HS-27A (cell line): ENCODE data around the gene CDH13.

Experiments used
- DNase-seq: peaks from one replicate; pipeline ENCODE4 v3.0.0-alpha.2; 2012; ENCODE audit warnings: low read depth, missing footprints

CDH13 gene

GRCh38 chr16:83685615-83686165 lies 1058.9 kb downstream of the CDH13 start:
- DNase-seq: no peak

DNA sequence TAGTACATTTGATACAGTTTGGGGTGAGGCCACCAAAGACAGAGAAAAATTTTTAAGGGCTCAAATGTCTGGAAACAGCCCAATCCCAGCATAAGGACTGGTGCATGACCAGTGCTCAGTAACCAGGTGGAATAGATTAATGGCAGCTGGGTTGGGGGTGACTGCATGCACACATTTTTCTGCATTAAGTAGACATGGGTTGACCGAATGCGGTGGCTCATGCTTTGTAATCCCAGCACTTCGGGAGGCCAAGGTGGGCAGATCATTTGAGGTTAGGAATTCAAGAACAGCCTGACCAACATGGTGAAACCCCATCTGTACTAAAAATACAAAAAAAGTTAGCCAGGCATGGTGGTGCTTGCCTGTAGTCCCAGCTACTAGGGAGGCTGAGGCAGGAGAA lies 1060.0 kb downstream of the CDH13 start:
- DNase-seq: no peak

DNA sequence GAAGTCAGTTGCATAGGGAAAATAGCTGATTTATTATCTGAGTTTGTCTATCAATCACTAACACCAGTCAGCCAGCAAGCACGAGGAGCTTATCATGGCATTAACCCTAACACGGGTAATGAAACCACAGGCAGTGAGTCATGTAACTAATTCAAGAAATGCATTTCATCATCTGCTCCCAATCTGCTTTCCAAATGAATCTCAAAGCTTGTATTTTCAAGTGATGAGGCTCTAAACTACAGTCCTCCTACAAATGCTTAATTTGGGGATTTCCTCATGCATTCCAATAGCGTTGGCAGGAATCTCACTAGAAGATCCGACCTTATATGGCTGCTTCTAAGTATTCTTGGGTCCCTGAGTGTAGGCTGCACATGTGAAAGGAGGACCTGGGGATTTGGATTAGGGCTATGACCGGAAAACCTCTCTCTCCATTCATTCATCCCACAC lies 1062.6 kb downstream of the CDH13 start:
- peak; percentile 89 for DNase-seq

GRCh38 chr16:83692224-83692623 lies 1065.5 kb downstream of the CDH13 start:
- DNase-seq: no peak

- DNase-seq: no peak
Observed at GRCh38 chr16:83698964-83699363, 1072.2 kb downstream of the CDH13 start.

DNA sequence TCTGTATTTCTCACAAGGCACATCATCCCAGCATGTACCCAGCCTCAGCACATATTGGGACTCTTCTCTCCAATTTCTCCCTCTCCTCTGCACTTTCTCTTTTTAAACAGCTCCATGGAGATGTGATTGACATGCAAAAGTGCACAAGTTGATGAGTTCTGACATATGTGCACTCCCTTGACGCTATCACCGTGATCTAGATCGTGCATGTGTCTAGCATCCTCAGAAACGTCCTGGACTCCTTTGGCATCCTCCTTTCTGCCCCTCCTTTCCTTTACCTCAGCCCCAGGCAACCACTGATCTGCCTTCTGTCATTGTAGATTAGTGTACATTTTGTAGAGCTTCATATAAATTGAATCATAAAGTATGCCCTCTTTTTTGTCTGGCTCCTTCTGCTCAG lies 1073.0 kb downstream of the CDH13 start:
- no peak for DNase-seq

DNA sequence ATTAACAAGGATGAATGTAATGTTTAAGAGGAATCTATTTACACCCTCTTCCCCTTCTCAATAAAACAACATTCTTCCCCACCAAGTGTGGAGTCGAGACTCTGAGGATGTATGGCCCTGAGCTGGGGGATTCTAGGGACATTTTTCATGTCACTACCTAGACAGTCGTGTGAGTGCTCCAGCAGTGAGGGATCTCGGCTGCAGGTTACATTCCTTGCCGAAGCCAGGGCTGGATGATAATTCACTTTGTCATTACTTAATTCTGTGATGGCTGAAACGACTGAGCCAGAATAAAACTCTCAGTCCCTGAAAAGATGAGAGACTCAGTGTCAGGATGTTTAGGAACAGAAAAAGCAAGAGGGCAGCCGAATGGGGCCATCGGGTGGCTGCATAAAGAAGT lies 1074.1 kb downstream of the CDH13 start:
- no peak for DNase-seq

DNA sequence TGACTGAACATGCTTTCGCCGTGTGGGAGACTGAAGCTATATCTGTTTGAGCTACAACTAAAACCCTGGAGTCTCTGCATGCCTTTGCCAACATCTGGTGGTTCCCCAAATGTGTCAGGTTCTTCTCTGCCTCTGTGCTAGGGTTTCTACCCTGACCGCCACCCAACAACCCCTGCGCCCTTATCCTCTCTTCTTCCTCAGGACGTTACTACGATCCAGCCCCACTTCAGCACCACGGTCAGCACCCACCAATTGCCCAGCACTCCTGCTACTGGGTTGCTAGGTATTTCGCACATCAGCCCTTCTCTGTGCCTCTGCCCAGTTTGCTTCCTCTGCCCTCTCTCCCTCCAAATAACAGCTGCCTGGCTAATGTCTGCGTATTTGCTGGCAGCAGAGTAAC lies 1074.7 kb downstream of the CDH13 start:
- no peak for DNase-seq

DNA sequence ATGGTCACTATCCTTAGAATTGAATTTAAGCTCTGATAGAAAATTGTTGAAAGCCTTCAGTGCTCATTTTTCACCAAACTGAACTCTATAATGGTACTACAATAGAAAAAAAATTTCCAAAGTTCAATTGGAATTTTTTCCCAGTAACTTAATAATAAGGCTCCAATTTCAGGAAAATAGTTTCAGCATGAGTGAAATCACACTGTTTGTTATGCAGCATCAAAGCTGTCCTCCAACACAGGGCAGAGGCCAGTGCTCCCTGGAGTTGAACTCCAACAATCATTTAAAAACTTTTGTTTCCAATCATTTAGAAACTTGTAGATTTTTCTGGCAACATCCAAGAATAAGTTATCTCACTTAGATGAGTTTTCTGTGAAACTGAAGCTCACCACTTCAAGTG lies 1077.9 kb downstream of the CDH13 start:
- peak; percentile 19 for DNase-seq

DNA sequence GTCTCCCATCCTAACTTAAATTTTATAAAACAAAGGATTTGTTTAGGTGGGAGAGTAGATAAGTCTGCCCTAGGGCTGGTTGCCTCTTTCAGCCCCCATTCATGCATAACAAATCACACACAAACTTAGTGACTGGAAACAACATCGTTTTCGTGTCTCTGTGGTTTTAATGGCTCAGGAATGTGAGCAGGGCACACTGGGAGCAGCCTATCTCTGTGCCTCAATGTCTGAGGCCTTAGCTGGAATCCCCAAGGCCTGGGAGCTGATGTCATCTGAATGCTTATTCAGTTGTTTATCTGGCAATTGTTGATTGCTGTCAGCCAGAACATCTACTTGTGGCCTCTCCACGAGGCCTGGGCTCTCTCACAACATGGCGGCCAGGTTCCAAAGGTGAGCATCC lies 1079.1 kb downstream of the CDH13 start:
- peak; percentile 51 for DNase-seq

DNA sequence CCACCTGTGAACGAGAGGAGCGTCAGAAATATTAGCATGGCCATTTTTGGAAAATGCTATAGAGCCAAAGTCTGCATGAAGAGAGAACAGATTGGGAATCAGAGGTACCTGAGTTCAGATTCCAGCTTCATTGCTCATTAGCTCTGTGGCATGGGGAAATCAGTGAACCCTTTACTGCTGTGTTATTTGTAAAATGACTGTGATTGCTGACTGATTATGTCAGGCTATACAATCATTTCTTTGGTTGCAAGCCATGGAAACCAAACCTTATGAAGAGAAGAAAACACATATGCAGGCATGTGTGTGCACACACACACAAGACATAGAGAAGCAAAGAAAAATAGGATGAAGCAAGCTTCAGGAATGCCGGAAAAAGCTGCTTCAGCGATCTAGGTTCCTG lies 1079.6 kb downstream of the CDH13 start:
- peak; percentile 68 for DNase-seq

DNA sequence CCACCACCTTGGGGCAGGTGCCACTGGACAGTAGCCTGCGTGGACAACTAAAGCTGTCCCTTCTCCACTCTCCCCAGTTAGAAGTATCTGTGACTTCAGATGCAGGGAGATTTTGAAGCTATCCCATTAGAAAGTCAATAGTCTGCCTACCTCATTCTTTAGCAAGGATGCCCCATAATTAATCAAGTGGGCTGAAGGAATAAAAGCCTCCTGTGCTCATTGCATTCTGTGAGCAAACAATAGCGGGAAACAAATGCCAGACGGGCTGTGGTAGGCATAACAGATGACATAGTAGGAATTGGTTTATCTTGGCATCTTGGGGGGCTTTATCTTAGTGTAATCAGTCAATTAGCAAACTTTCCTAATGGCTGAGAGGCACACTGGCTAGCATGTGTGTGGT lies 1084.3 kb downstream of the CDH13 start:
- no peak for DNase-seq

- DNase-seq: no peak
Observed at GRCh38 chr16:83713597-83713996, 1086.8 kb downstream of the CDH13 start.

DNA sequence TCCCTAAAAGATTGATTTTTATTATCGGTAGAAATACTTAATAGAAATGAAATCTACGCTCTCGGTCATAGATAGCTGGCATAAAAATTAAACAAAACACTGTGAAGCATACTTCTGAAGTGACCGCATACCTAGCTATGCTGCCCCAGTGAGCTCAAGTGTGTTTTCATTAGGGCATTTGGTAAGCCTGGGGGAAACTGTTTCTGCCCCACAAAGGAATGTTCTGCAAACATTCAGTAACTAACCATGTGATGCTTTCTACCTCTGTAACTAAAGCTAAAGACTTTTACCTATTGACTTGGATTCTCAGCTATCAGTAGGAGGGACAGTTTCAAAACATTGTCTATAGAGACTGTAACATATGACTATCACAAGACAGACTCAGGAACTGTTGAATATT lies 1087.5 kb downstream of the CDH13 start:
- no peak for DNase-seq

DNA sequence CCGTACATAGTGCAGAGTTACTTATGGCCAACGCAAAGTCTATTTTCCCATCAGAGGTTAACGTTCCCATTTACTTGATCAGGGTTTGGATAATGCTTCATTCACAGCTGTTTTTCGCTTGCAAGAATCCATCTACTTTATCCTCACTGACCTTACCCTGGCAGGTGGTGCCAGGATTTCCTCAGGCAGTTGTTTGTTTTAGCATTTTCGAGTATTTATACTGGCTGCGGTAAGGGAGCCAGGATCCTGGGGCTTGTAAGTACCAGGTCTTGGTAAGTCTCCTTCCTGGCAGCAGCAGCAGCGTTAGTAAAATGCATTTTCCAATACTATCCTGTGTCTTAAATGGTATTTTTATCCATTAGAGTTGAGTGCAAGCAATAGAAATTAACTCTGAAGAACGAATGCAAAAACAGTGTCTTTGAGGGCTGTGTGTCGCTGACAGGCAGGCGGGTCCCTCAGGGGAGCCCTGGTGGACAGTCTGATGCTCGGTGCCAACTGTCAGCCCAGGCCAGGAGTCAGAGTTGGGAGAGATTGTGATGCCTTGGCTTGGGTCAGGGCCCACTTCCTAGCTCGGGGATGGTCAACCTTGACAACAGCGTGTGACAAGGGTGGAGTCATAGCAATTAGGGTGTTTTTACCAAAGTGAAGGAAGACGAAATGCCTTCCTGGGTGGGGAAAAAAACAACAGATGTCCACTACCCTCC lies 1088.6 kb downstream of the CDH13 start:
- DNase-seq: no peak

- no peak for DNase-seq
Observed at GRCh38 chr16:83717308-83717707, 1090.5 kb downstream of the CDH13 start.

DNA sequence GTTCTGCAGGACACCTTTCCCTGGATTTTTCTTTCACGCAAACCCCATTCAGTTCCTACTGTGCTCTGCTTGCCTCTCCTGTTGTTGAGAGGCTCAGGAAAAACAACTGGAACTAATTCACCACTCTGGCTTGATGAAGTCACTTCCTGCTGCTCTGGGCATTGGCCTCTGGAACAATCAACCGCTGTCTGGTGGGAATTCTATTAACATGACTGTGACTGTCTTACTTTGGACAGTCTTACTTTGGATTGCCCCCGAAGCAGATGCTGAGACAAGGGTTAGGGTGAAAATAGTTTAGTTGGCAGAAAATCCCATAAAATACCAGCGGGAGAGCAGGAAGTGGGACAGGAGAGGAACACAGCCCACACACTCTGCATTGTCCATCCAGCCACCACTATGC lies 1091.0 kb downstream of the CDH13 start:
- DNase-seq: no peak

DNA sequence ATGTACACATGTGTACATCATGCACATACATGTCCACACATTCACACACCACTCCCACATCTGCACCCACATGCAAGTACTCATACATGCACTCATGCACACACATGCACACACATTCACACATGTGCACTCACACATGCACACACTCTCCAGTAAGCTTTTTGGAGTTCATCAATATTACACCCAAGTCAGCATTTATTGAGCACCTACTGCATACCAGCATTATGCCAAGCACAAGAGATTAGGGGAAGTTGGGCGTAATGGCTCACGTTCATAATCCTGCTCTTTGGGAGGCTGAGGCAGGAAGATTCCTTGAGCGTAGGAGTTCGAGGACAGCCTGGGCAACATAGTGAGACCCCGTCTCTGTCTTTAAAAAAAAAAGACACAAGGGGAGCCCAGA lies 1093.4 kb downstream of the CDH13 start:
- no peak for DNase-seq

GRCh38 chr16:83720981-83721380 lies 1094.2 kb downstream of the CDH13 start:
- DNase-seq: no peak

- DNase-seq: no peak
Observed at GRCh38 chr16:83721676-83722075, 1094.9 kb downstream of the CDH13 start.

- no peak for DNase-seq
Observed at GRCh38 chr16:83722456-83723183, 1095.9 kb downstream of the CDH13 start.

DNA sequence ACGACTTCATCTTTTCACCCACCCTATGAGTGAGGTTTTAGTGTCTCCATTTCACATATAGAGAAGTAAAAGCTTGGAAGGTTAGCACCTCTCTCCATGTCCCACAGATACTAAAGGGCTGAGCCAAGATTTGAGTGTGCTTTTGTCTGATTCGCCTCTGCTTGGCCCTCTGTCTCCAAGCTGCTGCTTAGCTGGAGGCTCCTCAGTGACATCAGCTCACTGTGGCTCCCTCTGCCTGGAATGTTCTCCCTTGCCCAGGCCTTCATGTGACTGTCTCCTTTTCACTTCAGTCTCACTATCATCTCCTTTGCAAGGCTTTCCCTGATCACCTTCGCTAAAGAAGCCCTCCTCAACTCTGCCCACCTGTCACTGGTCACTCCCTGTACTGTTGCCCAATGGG lies 1096.5 kb downstream of the CDH13 start:
- no peak for DNase-seq

DNA sequence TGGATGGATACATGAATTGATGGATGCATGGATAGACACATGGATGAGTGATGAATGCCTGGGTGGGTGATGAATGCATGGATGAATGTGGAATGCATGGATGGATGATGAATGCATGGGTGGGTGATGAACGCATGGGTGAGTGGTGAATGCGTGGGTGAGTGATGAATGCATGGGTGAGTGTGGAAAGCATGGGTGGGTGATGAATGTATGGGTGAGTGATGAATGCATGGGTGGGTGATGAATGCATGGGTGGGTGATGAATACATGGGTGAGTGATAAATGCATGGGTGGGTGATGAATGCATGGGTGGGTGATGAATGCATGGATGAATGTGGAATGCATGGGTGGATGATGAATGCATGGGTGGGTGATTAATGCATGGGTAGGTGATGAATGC lies 1097.1 kb downstream of the CDH13 start:
- DNase-seq: no peak

DNA sequence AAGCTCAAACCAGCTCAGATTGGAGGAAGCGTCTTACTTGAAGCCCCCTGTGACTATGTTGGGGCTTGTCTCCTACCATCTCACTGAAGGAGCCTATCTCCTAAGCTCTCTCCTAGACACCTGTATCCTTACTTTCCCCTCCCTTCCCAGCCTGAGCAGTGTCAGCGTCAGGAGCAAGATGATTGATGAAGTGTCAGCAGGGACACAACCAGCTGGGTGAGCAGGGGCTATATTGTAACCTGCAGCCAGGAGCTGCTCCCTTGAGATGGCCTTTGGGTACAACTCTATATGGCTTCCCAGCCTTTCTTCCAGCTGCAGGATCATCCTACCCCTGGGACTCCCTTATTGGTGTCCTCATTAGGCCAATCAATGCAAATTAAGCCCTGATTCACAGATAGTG lies 1097.8 kb downstream of the CDH13 start:
- no peak for DNase-seq
